Endothelial cell (in vitro differentiated cells): ENCODE data around the gene EXPH5. TPM values are rescaled to one million over a fixed set of nuclear protein-coding genes. Genes with fewer than 3 reads are reported as not detected.

ENCODE experiments used
- DNase-seq: peaks from one replicate; pipeline ENCODE4 v3.0.0; 2021; ENCODE audit warnings: low spot score
- H3K27ac Mint-ChIP-seq: one replicate; pipeline ENCODE4 v1.8.0; 2021; ENCODE audit warnings: mixed read lengths, inconsistent platforms; ENCODE audit not compliant: unreplicated experiment
- H3K27me3 Mint-ChIP-seq: one replicate; pipeline ENCODE4 v1.8.0; 2021; ENCODE audit warnings: mild to moderate bottlenecking, moderate library complexity, mixed read lengths, inconsistent platforms; ENCODE audit not compliant: unreplicated experiment
- H3K36me3 Mint-ChIP-seq: one replicate; pipeline ENCODE4 v1.8.0; 2021; ENCODE audit warnings: mild to moderate bottlenecking, low read depth, mixed read lengths, inconsistent platforms; ENCODE audit not compliant: unreplicated experiment
- H3K4me1 Mint-ChIP-seq: one replicate; pipeline ENCODE4 v1.8.0; 2021; ENCODE audit warnings: mild to moderate bottlenecking, mixed read lengths, inconsistent platforms; ENCODE audit not compliant: unreplicated experiment
- H3K4me3 Mint-ChIP-seq: one replicate; pipeline ENCODE4 v1.8.0; 2021; ENCODE audit warnings: mild to moderate bottlenecking, mixed read lengths, inconsistent platforms; ENCODE audit not compliant: unreplicated experiment
- H3K9me3 Mint-ChIP-seq: one replicate; pipeline ENCODE4 v1.8.0; 2021; ENCODE audit warnings: mixed read lengths, inconsistent platforms; ENCODE audit not compliant: unreplicated experiment
- CTCF ChIP-seq: fragments of 200-600 bp; sonication (generic); IDR thresholded peaks from one replicate; pipeline ENCODE4 v1.5.0; 2021; ENCODE audit warnings: antibody characterized with exemption; ENCODE audit not compliant: unreplicated experiment
- total RNA-seq: library from RNA; stranded (reverse); fragmentation: NEBNext Ultra II Directional; extraction: Animal tissue kit (Norgen Biotek cat#: 25700); gene quantifications from one replicate; pipeline ENCODE4 v1.2.1, GENCODE V29; 2021; ENCODE audit not compliant: unreplicated experiment

Gene EXPH5
- total RNA-seq, 1 donor from 2014 or later = 0.62 TPM

GRCh38 chr11:108556019-108556418 lies 37.5 kb downstream of the EXPH5 start:
- Mint-ChIP-seq H3K4me1 (peaks cover 10% of the 10 kb centered on the region), H3K27ac (no peak overlapping the region), H3K36me3 (no peaks in the 10 kb centered on the region), H3K9me3 (no peaks in the 10 kb centered on the region), H3K27me3 (peaks cover 1% of the 10 kb centered on the region), H3K4me3 (no peak overlapping the region)
- no peak for DNase-seq
- TF ChIP-seq CTCF = no peak

- H3K4me3 Mint-ChIP-seq = no peak overlapping the region
Observed at GRCh38 chr11:108551651-108552462, 41.7 kb downstream of the EXPH5 start.

GRCh38 chr11:108549319-108549885 lies 44.2 kb downstream of the EXPH5 start:
- no peak for DNase-seq
- Mint-ChIP-seq H3K9me3 (no peaks in the 10 kb centered on the region), H3K27me3 (peaks cover under 1% of the 10 kb centered on the region), H3K27ac (no peak overlapping the region), H3K4me1 (peaks cover 2% of the 10 kb centered on the region), H3K36me3 (no peaks in the 10 kb centered on the region), H3K4me3 (no peak overlapping the region)
- no peak for TF ChIP-seq CTCF

More at GRCh38 chr11:108551651-108552462, 41.7 kb downstream of the EXPH5 start:
- no peak for DNase-seq
- H3K36me3 Mint-ChIP-seq = no peaks in the 10 kb centered on the region
- H3K9me3 Mint-ChIP-seq = no peaks in the 10 kb centered on the region
- no peak for TF ChIP-seq CTCF
- H3K27ac Mint-ChIP-seq = no peak overlapping the region
- peaks cover 1% of the 10 kb centered on the region for H3K27me3 Mint-ChIP-seq
- H3K4me1 Mint-ChIP-seq = peaks cover 10% of the 10 kb centered on the region

GRCh38 chr11:108545909-108546501 lies 47.6 kb downstream of the EXPH5 start:
- no peak overlapping the region for H3K4me3 Mint-ChIP-seq
- H3K27me3 Mint-ChIP-seq = peaks cover 1% of the 10 kb centered on the region
- H3K27ac Mint-ChIP-seq = no peak overlapping the region
- no peak for DNase-seq
- no peaks in the 10 kb centered on the region for H3K36me3 Mint-ChIP-seq
- H3K4me1 Mint-ChIP-seq = no peaks in the 10 kb centered on the region
- TF ChIP-seq CTCF = no peak
- no peaks in the 10 kb centered on the region for H3K9me3 Mint-ChIP-seq
